BLaER1 (cell line): ENCODE measurements around the gene GABRG3.

Experiments
- H3K27ac ChIP-seq: shearing (Covaris generic); formaldehyde crosslinking; 2 replicates; pipeline ENCODE4 v1.8.1; 2022
- H3K27me3 ChIP-seq: shearing (Covaris generic); formaldehyde crosslinking; 2 replicates; pipeline ENCODE4 v1.8.1; 2022
- H3K36me3 ChIP-seq: shearing (Covaris generic); formaldehyde crosslinking; 2 replicates; pipeline ENCODE4 v1.8.1; 2022
- H3K4me1 ChIP-seq: shearing (Covaris generic); formaldehyde crosslinking; 2 replicates; pipeline ENCODE4 v1.8.1; 2022
- H3K4me2 ChIP-seq: shearing (Covaris generic); formaldehyde crosslinking; 2 replicates; pipeline ENCODE4 v1.8.1; 2022
- H3K4me3 ChIP-seq: shearing (Covaris generic); formaldehyde crosslinking; 2 replicates; pipeline ENCODE4 v1.8.1; 2022
- H3K9ac ChIP-seq: shearing (Covaris generic); formaldehyde crosslinking; 2 replicates; pipeline ENCODE4 v1.8.1; 2022
- H3K9me3 ChIP-seq: shearing (Covaris generic); formaldehyde crosslinking; 2 replicates; pipeline ENCODE4 v1.8.1; 2022
- H4K20me1 ChIP-seq: shearing (Covaris generic); formaldehyde crosslinking; 2 replicates; pipeline ENCODE4 v1.8.1; 2022
- Cebpa-rat ChIP-seq: shearing (Covaris generic); IDR thresholded peaks from 2 replicates; pipeline ENCODE4 v1.8.1; 2022

Gene GABRG3

DNA sequence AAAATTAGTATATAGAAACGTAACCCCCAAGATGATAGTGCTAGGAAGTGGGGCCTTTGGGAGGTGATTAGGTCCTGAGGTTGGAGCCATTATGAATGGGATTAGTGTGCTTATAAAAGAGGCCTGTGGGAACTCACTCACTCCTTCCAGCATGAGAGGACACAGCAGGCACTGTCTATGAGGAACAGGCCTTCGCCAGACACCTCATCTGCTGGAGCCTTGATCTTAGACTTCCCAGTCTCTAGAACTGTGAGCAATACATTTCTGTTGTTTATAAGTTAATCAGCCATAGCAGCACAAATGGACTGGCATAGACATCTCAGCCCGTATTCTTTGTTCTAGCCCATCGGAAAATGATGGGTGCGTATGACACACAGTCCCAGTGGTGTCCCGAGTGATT lies 152.3 kb downstream of the GABRG3 start:
- no peak for TF ChIP-seq Cebpa-rat
- no peaks in the 10 kb centered on the region for H4K20me1 ChIP-seq
- no peaks in the 10 kb centered on the region for H3K36me3 ChIP-seq
- no peak overlapping the region for H3K4me2 ChIP-seq
- H3K4me3 ChIP-seq = no peak overlapping the region
- no peak overlapping the region for H3K9ac ChIP-seq
- H3K27me3 ChIP-seq = no peaks in the 10 kb centered on the region
- no peaks in the 10 kb centered on the region for H3K9me3 ChIP-seq
- H3K4me1 ChIP-seq = no peaks in the 10 kb centered on the region
- no peak overlapping the region for H3K27ac ChIP-seq

DNA sequence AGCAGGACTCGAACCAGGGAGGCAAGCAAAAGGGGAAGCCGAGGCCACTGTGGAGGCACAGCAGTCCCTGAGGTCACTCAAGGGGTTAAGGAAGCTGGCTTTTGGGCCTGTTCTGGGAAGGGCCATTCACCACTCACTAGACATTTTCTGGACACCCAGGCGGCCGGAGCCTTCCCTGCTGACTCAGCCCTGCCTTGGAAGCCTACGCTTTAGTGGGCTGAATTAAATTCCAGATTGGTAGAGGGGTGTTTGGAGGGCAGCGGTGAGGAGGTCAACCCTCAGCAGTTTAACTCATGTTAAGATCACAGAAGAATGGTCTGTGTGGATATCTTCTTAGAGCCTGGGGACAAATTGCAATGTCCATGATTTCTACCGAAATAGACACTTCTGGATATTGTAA lies 152.8 kb downstream of the GABRG3 start:
- no peak overlapping the region for H3K4me2 ChIP-seq
- no peak for TF ChIP-seq Cebpa-rat
- no peaks in the 10 kb centered on the region for H3K36me3 ChIP-seq
- H4K20me1 ChIP-seq = no peaks in the 10 kb centered on the region
- H3K27me3 ChIP-seq = no peaks in the 10 kb centered on the region
- no peak overlapping the region for H3K9ac ChIP-seq
- H3K4me3 ChIP-seq = no peak overlapping the region
- no peak overlapping the region for H3K27ac ChIP-seq
- H3K9me3 ChIP-seq = no peaks in the 10 kb centered on the region
- H3K4me1 ChIP-seq = no peaks in the 10 kb centered on the region

DNA sequence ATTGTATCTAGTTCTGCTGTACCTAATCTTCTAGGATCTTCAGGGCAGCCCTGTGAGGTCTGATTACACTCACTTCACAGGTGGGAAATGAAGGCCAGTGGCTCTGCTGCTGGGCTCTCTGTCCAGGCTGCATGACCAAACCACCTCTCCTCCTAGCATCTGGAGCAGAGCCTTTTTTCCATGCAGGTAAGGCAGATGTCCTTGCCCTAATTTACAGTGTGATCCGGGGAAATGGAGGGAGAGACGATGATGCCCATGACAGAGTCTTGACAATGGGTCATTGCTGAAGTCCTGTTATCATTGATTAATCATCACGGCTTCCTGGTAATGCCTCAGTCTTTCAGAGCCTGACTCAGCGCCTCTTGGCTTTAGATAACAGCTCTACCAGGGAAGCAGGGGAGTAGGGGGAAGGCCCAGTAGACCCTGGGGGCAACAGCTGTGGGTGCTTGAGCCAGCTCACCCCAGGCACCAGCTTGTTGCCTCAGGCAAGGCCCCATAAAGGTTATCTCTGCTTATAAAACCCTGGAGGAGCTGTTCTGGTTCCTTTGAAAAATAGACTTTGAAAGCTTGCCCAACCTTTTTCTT lies 153.4 kb downstream of the GABRG3 start:
- Histone ChIP-seq H3K36me3 (no peaks in the 10 kb centered on the region), H3K4me1 (no peaks in the 10 kb centered on the region), H3K9ac (no peak overlapping the region), H3K27ac (no peak overlapping the region), H3K4me3 (no peak overlapping the region), H3K4me2 (no peak overlapping the region), H4K20me1 (no peaks in the 10 kb centered on the region), H3K9me3 (no peaks in the 10 kb centered on the region), H3K27me3 (no peaks in the 10 kb centered on the region)
- TF ChIP-seq Cebpa-rat = no peak

DNA sequence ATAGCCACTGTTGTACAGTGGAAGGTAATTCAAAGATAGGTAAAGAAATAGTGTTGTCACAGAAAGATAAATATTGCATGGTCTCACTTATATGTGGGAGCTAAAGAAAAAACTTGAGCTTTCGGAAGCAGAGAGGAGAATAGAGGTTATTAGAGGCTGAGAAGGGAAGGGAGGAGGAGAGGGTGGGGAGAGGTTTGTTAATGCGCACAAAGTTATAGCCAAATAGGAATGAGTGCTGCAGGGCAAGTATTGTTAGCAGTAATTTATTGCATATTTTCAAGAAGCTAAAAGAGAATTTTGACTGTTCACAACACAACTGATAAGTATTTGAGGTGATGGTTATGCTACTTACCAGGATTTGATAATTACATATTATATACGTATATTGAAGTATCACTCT lies 154.2 kb downstream of the GABRG3 start:
- Histone ChIP-seq H3K4me2 (no peak overlapping the region), H3K27ac (no peak overlapping the region), H4K20me1 (no peaks in the 10 kb centered on the region), H3K9ac (no peak overlapping the region), H3K36me3 (no peaks in the 10 kb centered on the region), H3K4me1 (no peaks in the 10 kb centered on the region), H3K9me3 (no peaks in the 10 kb centered on the region), H3K4me3 (no peak overlapping the region), H3K27me3 (no peaks in the 10 kb centered on the region)
- no peak for TF ChIP-seq Cebpa-rat

DNA sequence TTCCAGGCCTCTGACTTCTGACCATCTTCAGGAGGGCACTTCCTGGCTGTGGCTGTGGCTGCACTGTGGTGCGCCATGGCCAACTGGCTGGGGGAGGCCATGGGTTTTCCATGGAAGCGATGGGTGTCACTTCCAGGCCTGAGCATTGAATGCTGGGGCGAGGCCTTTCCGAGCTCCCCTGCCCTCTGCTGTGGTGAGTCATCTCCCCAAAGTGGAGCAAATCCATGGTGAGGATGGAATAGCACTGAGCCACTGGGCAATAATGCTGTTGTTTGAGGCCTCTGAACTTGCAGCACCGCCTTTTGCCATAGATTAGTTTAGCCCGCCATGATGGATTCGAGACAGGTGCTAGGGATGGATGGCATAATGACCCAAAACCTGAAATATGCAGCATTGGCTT lies 155.5 kb downstream of the GABRG3 start:
- Histone ChIP-seq H4K20me1 (no peaks in the 10 kb centered on the region), H3K9me3 (no peaks in the 10 kb centered on the region), H3K4me2 (no peak overlapping the region), H3K4me1 (no peaks in the 10 kb centered on the region), H3K4me3 (no peak overlapping the region), H3K9ac (no peak overlapping the region), H3K27ac (no peak overlapping the region), H3K27me3 (no peaks in the 10 kb centered on the region), H3K36me3 (no peaks in the 10 kb centered on the region)
- TF ChIP-seq Cebpa-rat = no peak

DNA sequence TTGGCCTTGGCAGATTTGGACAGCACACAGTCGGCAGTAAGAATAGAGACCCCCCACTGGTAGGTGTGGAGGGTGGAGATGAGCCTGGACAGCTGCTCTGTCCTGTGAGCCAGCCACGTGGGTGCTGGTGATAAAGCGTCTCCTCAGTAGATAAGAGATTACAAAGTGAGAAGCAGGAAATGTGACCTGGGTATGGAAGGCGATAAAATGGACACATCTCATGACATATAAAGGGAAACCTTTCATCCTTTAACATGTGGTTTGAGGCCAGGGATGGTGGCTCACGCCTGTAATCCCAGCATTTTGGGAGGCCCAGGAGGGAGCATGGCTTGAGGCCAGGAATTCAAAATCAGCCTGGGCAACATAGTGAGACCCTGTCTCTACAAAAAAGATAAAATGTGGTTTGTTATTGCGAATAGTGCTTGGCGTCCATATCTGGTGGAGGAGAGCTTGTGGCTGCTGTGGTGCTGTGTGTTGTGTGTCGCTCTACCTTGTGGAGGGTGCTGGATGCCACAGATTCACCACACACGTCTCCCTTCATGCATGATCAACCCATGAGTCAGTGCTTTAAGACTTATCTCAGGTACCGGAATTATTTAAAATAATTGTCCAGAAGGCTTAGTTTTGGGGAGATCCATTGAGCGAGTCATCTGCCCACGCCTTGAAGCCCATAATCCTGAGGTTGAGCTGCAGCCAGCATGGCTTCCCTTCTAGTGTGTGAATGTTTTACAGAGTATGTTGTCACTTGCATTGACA lies 157.0 kb downstream of the GABRG3 start:
- H3K9ac ChIP-seq = no peak overlapping the region
- H4K20me1 ChIP-seq = no peaks in the 10 kb centered on the region
- H3K4me1 ChIP-seq = no peaks in the 10 kb centered on the region
- TF ChIP-seq Cebpa-rat = no peak
- H3K9me3 ChIP-seq = no peaks in the 10 kb centered on the region
- no peak overlapping the region for H3K4me2 ChIP-seq
- H3K27me3 ChIP-seq = no peaks in the 10 kb centered on the region
- no peaks in the 10 kb centered on the region for H3K36me3 ChIP-seq
- no peak overlapping the region for H3K27ac ChIP-seq
- H3K4me3 ChIP-seq = no peak overlapping the region

DNA sequence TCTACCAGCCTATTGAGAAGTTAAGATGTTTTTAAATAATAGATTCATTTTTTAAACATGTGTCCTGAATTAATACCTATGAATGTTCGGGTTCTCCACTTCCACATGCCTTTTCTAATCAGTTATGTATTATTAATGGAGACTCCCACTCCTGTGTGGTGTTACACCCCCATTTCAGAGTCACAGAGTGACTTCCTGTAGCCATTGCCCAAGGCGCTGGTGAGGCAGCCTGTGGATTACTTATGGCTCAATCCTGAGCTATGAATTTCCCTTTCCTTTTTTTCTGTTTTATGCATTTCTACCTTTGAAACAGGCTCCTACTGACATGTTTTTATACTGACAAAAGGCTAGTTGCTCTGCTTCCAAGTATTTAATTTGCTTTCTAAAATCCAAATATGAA lies 162.3 kb downstream of the GABRG3 start:
- no peak for TF ChIP-seq Cebpa-rat
- Histone ChIP-seq H3K4me1 (no peaks in the 10 kb centered on the region), H3K36me3 (no peaks in the 10 kb centered on the region), H3K9ac (no peak overlapping the region), H3K27me3 (no peaks in the 10 kb centered on the region), H3K27ac (no peak overlapping the region), H4K20me1 (no peaks in the 10 kb centered on the region), H3K4me2 (no peak overlapping the region), H3K9me3 (no peaks in the 10 kb centered on the region), H3K4me3 (no peak overlapping the region)

DNA sequence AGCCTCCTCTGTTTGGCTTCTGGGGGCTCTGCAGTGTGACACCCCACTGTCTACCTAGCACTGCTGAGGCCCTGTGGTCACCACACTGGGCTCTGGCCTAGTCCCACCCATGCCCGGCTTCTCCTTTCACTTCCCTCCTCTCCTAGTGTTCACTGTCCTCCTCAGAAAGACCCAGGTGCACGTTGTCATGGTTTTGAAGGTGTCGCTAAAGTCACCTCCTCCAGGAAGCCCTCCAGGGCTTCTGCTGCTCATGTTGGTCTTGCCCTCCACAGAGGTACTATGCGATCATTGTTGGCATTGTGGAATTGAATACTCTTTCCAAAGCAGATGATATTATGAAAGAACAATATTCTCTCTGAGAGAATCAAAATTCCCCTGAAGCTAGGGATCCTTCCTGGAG lies 163.5 kb downstream of the GABRG3 start:
- Histone ChIP-seq H3K9me3 (no peaks in the 10 kb centered on the region), H3K36me3 (no peaks in the 10 kb centered on the region)
- TF ChIP-seq Cebpa-rat = no peak

DNA sequence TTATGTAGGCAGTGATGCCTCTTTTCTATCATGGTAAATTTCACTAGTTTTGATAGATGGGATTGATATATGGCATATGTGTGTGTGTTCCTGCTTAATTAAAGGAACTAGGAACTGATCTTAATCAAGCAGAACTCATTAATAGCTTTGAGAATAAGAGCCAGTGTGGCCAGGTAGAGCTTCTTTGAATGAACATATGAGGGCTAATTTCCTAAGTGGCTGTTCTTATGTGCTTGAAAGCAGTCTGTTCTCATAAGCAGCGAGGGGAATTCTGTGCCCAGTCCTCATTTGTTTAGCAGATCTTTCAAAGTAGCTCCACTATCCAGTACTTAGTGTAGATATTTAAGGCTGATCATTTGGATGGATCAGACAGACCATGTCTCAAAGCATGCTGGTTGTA lies 164.2 kb downstream of the GABRG3 start:
- Histone ChIP-seq H3K9ac (no peak overlapping the region), H3K27ac (no peak overlapping the region), H3K4me2 (no peak overlapping the region), H3K4me3 (no peak overlapping the region), H4K20me1 (no peaks in the 10 kb centered on the region), H3K36me3 (no peaks in the 10 kb centered on the region), H3K4me1 (no peaks in the 10 kb centered on the region), H3K27me3 (no peaks in the 10 kb centered on the region), H3K9me3 (no peaks in the 10 kb centered on the region)
- no peak for TF ChIP-seq Cebpa-rat

More for the DNA sequence above, 163.5 kb downstream of the GABRG3 start:
- H3K27ac ChIP-seq = no peak overlapping the region
- no peaks in the 10 kb centered on the region for H4K20me1 ChIP-seq
- no peak overlapping the region for H3K4me2 ChIP-seq
- no peak overlapping the region for H3K9ac ChIP-seq
- H3K27me3 ChIP-seq = no peaks in the 10 kb centered on the region
- H3K4me1 ChIP-seq = no peaks in the 10 kb centered on the region
- H3K4me3 ChIP-seq = no peak overlapping the region

DNA sequence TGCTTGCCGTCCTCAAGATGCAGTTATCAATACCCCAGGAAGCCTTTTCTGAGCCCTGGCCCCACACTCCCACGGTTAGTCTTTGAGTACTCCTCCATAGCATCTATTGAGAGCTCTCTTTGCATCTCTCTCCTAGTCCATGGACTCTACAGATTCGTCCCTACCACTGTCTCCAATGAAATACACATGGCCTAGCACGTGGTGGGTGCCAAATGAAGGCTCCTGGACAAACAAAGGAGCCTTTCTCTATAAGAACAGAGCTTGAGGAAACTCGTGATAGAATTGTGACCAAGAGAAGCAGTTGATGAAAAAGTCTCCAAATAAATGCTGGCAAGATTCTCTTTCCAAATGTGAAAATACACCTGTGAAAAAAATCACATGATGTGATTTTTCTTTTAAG lies 166.1 kb downstream of the GABRG3 start:
- Histone ChIP-seq H4K20me1 (no peaks in the 10 kb centered on the region), H3K9me3 (no peaks in the 10 kb centered on the region), H3K27me3 (no peaks in the 10 kb centered on the region), H3K4me1 (no peaks in the 10 kb centered on the region), H3K9ac (no peak overlapping the region), H3K36me3 (no peaks in the 10 kb centered on the region), H3K27ac (no peak overlapping the region), H3K4me3 (no peak overlapping the region), H3K4me2 (no peak overlapping the region)
- TF ChIP-seq Cebpa-rat = no peak

DNA sequence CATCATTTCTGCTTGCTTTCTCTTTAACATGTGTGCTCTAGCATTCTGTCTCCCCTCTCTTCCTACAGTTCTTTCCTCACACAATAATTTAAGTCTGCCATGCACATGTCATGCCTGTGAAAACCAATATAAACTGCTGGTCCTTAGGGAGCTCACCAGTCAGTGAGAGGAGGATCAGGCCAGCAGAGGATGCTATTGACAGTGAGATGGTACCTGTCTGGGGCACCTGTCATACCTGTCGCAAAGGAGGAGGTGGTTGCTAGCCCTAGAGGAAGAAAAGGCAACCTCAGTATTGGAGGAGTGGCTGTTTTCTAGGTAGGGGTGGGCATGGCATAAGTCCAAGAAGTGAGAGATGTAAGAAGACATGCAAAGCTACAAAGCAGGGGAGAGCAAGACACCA lies 194.6 kb downstream of the GABRG3 start:
- Histone ChIP-seq H3K27ac (no peak overlapping the region), H3K4me1 (peaks cover 11% of the 10 kb centered on the region), H4K20me1 (no peaks in the 10 kb centered on the region), H3K9ac (no peak overlapping the region), H3K36me3 (no peaks in the 10 kb centered on the region), H3K9me3 (no peaks in the 10 kb centered on the region), H3K27me3 (no peaks in the 10 kb centered on the region), H3K4me3 (no peak overlapping the region), H3K4me2 (no peak overlapping the region)
- no peak for TF ChIP-seq Cebpa-rat
